ENCODE measurements around the gene CADM1.

CADM1 gene

DNA sequence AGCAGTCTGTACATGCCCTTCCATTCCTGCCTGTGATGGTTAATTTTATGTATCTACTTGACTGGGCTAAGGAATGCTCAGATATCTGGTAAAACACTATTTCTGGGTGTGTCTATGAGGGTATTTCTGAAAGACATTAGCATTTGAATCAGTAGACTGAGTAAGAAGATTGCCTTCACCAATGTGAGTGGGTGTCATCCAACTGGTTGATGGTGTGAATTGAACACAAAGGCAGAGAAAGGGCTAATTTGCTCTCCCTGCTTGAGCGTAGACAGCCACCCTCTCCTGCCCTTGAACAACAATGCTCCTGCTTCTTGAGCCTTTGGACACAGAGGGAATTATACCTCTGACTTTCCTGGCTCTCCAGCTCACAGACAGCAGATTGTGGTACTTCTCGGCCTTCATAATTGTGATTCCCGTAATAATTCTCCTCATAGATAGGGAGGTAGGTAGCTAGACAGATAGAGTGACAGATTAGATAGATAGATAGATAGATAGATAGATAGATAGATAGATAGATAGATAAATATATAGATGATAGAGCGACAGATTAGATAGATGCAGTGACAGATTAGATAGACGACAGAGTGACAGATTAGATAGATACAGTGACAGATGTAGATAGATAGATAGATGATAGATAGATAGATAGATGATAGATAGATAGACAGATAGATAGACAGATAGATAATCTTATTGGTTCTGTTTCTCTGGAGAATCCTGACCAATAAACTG lies 370.6 kb downstream of the CADM1 start:
- H3K9me2 ChIP-seq (replicated peaks; ENCODE audit: insufficient read depth, low read length): no peaks in the 10 kb centered on the region
- no peaks in the 10 kb centered on the region for H3K27me3 ChIP-seq (replicated peaks; ENCODE audit: insufficient read depth, low read length)
- H3K27ac ChIP-seq (ENCODE audit: low read length): no peak overlapping the region
- no peaks in the 10 kb centered on the region for H3K4me1 ChIP-seq (ENCODE audit: low read length)
- no peak overlapping the region for H2AFZ ChIP-seq (ENCODE audit: low read length)
- TF ChIP-seq EZH2 (optimal IDR thresholded peaks at IDR 0.05; ENCODE audit: low read depth, low read length) (no peak), EZH2phosphoT487 (IDR thresholded peaks at IDR 0.05; ENCODE audit: low read length) (no peak)
- TF ChIP-seq, protein P1, sequence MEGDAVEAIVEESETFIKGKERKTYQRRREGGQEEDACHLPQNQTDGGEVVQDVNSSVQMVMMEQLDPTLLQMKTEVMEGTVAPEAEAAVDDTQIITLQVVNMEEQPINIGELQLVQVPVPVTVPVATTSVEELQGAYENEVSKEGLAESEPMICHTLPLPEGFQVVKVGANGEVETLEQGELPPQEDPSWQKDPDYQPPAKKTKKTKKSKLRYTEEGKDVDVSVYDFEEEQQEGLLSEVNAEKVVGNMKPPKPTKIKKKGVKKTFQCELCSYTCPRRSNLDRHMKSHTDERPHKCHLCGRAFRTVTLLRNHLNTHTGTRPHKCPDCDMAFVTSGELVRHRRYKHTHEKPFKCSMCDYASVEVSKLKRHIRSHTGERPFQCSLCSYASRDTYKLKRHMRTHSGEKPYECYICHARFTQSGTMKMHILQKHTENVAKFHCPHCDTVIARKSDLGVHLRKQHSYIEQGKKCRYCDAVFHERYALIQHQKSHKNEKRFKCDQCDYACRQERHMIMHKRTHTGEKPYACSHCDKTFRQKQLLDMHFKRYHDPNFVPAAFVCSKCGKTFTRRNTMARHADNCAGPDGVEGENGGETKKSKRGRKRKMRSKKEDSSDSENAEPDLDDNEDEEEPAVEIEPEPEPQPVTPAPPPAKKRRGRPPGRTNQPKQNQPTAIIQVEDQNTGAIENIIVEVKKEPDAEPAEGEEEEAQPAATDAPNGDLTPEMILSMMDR (IDR thresholded peaks at IDR 0.05; ENCODE audit: low read length): no peak
- no peak overlapping the region for H3K9ac ChIP-seq (ENCODE audit: low read length)
- H3K79me2 ChIP-seq (ENCODE audit: low read length): no peaks in the 10 kb centered on the region
- no peaks in the 10 kb centered on the region for H3K9me3 ChIP-seq (replicated peaks; ENCODE audit: insufficient read depth, low read length)
- no peak overlapping the region for H3K4me2 ChIP-seq (ENCODE audit: low read depth, low read length)
- no peaks in the 10 kb centered on the region for H4K20me1 ChIP-seq (ENCODE audit: insufficient read depth, low read length)
- no peaks in the 10 kb centered on the region for H3K36me3 ChIP-seq (replicated peaks; ENCODE audit: insufficient read depth, low read length)
- no peak for DNase-seq
- H3F3A ChIP-seq (ENCODE audit: insufficient read depth, low read length): no peaks in the 10 kb centered on the region
- H3K4me3 ChIP-seq (ENCODE audit: low read length): no peak overlapping the region

DNA sequence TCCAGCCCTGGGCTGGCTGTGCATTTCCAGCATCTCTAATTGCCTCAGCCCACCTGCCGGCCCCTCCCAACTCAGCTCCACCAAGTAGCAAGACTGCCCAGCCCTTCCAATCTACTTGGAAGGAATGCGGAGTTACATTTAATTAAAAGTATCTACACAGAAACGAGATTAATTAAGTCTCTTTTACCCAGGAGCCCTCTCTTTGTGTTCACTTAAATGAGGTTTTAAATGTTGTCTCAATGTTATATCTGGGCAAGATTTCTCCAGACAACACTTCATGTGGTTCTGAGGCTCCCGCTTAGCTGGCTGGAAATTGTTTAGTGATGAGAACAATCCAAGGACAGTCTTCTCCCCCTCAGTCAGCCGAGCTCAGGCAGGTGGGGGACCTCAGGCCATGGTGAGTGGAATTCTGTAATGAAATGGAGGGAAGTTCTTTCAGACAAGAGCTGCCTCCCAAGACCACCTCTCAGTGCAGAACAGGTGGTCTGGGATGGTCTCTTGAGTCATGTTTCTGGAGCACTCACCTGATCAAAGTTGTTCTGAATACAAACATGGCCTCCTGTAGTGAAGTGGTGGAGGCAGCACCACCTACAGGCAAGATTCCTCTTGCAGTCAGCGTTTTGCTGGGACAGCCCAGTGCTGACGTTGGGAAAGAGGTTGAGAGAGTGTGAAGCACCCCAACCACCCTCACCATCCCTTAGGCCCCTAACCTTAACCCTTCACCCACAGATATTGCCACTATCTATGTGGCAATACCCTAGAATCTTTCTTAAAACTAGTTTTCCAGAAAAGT lies 371.6 kb downstream of the CADM1 start:
- no peaks in the 10 kb centered on the region for H3K9me2 ChIP-seq (replicated peaks; ENCODE audit: insufficient read depth, low read length)
- H2AFZ ChIP-seq (ENCODE audit: low read length): no peak overlapping the region
- no peaks in the 10 kb centered on the region for H3K9me3 ChIP-seq (replicated peaks; ENCODE audit: insufficient read depth, low read length)
- TF ChIP-seq, protein P1 (IDR thresholded peaks at IDR 0.05; ENCODE audit: low read length): no peak
- TF ChIP-seq EZH2phosphoT487 (IDR thresholded peaks at IDR 0.05; ENCODE audit: low read length): no peak
- no peak for TF ChIP-seq EZH2 (optimal IDR thresholded peaks at IDR 0.05; ENCODE audit: low read depth, low read length)
- no peaks in the 10 kb centered on the region for H3K79me2 ChIP-seq (ENCODE audit: low read length)
- H3K4me3 ChIP-seq (ENCODE audit: low read length): no peak overlapping the region
- H3K27ac ChIP-seq (ENCODE audit: low read length): no peak overlapping the region
- H3K4me1 ChIP-seq (ENCODE audit: low read length): no peaks in the 10 kb centered on the region
- no peaks in the 10 kb centered on the region for H4K20me1 ChIP-seq (ENCODE audit: insufficient read depth, low read length)
- H3K27me3 ChIP-seq (replicated peaks; ENCODE audit: insufficient read depth, low read length): no peaks in the 10 kb centered on the region
- H3F3A ChIP-seq (ENCODE audit: insufficient read depth, low read length): no peaks in the 10 kb centered on the region
- DNase-seq: no peak
- H3K4me2 ChIP-seq (ENCODE audit: low read depth, low read length): no peak overlapping the region
- no peak overlapping the region for H3K9ac ChIP-seq (ENCODE audit: low read length)
- no peaks in the 10 kb centered on the region for H3K36me3 ChIP-seq (replicated peaks; ENCODE audit: insufficient read depth, low read length)

DNA sequence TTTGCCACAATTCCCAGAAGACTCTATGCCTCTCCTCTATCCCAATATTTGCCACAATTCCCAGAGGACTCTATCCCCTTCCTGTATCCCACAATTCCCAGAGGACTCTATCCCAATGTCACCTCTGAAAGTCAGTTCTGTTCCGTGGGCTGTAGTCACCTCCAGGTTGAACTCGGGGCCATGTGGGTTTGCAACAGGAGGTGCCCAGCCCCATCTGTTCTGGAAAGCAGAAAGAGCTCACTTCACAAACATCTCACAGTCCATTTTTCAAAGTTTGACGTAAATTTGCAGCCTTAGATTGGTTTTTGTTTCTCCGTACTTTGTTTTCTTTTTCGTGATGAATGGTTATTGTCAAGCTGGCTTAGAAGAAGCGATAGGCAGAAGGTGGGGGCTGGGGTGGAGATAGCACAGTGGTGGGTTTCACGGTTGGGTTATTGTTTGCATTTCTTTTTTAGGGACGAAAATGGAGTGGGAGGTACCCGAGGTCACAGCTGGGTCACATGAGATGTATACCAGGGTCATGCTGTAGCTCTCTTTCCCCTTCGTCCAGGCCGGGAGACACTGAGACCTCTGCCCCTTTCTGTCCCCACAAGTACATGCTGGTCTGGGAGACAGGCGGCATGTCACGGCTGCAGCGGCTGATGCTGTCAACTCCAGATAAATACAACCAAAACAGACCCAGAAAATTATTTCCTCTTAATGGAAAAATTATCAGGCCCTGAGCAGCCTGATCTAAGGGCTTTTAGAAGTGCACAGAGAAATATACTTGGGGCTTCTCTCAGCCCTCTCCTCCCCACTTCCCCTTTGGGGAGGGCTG lies 374.5 kb downstream of the CADM1 start:
- TF ChIP-seq, protein P1 (IDR thresholded peaks at IDR 0.05; ENCODE audit: low read length): no peak
- TF ChIP-seq EZH2phosphoT487 (IDR thresholded peaks at IDR 0.05; ENCODE audit: low read length) (no peak), EZH2 (optimal IDR thresholded peaks at IDR 0.05; ENCODE audit: low read depth, low read length) (no peak)
- Histone ChIP-seq H4K20me1 (ENCODE audit: insufficient read depth, low read length) (no peaks in the 10 kb centered on the region), H3K79me2 (ENCODE audit: low read length) (no peaks in the 10 kb centered on the region), H3K27me3 (replicated peaks; ENCODE audit: insufficient read depth, low read length) (no peaks in the 10 kb centered on the region), H3K27ac (ENCODE audit: low read length) (no peak overlapping the region), H3F3A (ENCODE audit: insufficient read depth, low read length) (no peaks in the 10 kb centered on the region), H2AFZ (ENCODE audit: low read length) (no peak overlapping the region), H3K36me3 (replicated peaks; ENCODE audit: insufficient read depth, low read length) (no peaks in the 10 kb centered on the region), H3K4me3 (ENCODE audit: low read length) (no peak overlapping the region), H3K9me2 (replicated peaks; ENCODE audit: insufficient read depth, low read length) (no peaks in the 10 kb centered on the region), H3K4me2 (ENCODE audit: low read depth, low read length) (no peak overlapping the region), H3K4me1 (ENCODE audit: low read length) (no peaks in the 10 kb centered on the region), H3K9me3 (replicated peaks; ENCODE audit: insufficient read depth, low read length) (no peaks in the 10 kb centered on the region), H3K9ac (ENCODE audit: low read length) (no peak overlapping the region)
- DNase-seq: no peak
